Sciatic nerve (tissue), 2 donors: Measurements from ENCODE around the gene DNAH11. TPM values are rescaled to one million over a fixed set of nuclear protein-coding genes. Genes with fewer than 3 reads are reported as not detected.
"Not testable (repeated sequence)": the region's sequence is repeated elsewhere in the genome, so short reads cannot be mapped to it uniquely, and the experiment has no call there.

Experiments
- ATAC-seq: fragments of 200-7000 bp; cut with Tn5 transposase; one replicate; pipeline ENCODE4 v1.9.1; 2020; ENCODE audit warnings: mild to moderate bottlenecking, moderate library complexity
- DNase-seq: peaks from one replicate; pipeline ENCODE4 v3.0.0-alpha.2; 2020; ENCODE audit warnings: low spot score
- intact Hi-C: fragments of 100-400 bp; cut with DNase I; formaldehyde crosslinking; loops from one replicate; pipeline ENCODE4 v1.14.2; 2022
- total RNA-seq: library from RNA; stranded (reverse); fragmentation: NEBNext Ultra II Directional; extraction: Animal tissue kit (Norgen Biotek cat#: 25700); gene quantifications from one replicate; pipeline ENCODE4 v1.2.1, GENCODE V29; 2021
- donor health status: DM: no; HTN: no; CAD: no.
- donor health status: DM: no; HTN: no; CAD: no.

The DNAH11 gene
- total RNA-seq, 1 donor from 2014 or later: 0.49 TPM

DNA sequence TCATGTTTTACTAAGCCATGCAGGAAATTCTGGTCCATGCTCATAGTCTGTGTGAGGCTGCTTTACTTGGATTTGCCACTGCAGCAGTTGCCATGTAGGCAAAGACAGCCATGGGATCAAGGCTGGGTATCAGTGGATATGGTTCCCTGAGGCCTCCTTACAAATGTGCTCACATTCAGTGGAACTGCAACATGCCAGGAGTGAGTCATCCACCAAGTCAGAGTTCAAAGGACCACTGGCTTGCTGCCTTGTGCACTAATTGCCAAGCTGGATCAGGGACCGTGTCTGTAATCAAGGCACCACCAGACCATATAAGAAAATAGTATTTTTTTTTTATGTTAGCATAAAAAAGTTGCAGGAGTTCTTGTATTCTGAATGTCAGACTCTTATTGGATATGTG is 301.9 kb downstream of the DNAH11 start:
- intact Hi-C loops: no loop called here
- no peak for ATAC-seq
- DNase-seq: no peak

DNA sequence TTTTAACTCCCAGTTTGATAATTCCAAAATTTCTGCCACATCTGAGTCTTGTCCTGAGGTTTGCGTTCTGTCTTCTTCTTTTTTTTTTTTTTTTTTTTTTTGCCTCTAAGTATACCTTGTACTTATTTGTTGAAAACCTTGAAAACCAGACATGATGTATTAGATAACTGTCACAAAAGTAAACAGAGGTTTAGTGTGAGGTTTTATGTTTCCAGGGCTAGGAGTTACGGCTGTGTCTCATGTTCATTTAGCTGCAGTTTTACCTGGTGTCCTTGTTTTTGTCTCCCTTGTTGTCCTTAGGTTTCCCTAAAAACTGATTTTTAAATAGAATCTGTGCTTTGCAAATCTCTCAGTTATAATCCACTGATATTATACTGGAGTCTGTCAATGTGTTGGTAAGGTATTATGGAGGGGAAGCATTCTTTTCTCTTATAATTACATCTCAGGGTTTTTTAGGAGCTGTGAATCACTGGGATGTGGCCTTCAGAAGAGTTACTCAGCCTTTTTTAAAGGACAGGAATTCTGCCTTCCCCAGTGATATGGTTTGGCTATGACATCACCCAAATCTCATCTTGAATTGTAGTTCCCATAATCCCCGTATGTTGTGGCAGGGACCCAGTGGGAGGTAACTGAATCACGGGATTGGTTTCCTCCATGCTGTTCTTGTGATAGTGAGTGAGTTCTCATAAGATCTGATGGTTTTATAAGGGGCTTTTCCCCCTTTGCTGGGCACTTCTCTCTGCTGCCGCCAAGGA is 307.9 kb downstream of the DNAH11 start:
- ATAC-seq: no peak
- DNase-seq: no peak
- intact Hi-C loops: no loop called here

DNA sequence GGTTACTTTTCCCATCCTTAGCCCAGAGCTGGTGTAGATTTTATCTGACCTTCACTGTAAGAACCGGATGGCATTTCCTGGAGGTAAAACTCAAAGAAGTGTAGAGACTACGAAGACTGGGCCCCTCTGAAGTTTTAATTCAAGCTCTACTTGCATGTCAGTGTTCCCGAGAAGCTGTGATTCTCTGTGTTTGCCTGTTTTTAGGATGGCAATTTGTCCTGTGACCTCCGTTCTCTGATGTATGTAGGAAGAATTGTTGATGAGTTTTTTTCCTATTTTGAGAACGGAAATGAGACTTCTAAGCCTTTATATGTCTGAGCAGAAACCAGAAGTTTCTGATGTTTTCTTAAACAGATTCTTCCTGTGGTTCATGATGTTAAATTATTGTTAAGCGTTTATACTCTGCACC is 308.7 kb downstream of the DNAH11 start:
- ATAC-seq (no peak), DNase-seq (no peak)
- intact Hi-C loops: no loop called here

DNA sequence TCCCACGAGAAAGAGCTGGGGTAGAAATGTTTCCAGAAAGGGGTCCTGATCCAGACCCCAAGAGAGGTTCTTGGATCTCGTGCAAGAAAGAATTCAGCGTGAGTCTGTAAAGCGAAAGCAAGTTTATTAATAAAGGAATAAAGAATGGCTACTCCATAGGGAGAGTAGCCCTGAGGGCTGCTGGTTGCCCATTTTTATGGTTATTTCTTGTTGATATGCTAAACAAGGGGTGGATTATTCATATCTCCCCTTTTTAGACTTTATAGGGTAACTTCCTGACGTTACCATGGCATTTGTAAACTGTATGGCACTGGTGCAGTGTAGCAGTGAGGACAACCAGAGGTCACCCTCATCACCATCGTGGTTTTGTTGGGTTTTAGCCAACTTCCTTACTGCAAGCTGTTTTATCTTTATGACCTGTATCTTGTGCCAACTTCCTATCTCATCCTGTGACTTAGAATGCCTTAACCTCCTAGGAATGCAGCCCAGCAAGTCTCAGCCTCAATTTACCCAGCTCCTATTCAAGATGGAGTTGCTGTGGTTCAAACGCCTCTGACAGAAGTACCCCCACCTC is 322.9 kb downstream of the DNAH11 start:
- intact Hi-C loops, ATAC-seq, DNase-seq: not testable (repeated sequence)

DNA sequence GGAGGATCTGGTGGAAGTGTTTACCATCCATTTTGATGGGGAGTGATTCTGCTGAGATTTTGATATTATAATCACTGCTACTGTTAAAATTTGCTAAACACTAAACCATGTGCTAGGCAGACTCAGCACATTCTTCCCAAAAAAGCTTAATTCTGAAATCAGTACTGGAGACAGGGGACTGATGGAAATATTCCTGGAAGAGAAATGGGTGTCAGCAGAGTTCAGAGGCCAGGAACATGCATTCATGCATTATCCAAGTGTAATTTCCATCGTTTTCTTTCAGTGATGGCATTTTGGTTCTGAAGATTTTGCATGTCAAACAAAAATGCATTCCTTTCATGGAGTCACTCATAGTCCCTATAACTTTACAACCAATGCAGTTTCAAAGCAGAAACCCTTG is 323.9 kb downstream of the DNAH11 start:
- intact Hi-C loops: no loop called here
- DNase-seq (no peak), ATAC-seq (no peak)

DNA sequence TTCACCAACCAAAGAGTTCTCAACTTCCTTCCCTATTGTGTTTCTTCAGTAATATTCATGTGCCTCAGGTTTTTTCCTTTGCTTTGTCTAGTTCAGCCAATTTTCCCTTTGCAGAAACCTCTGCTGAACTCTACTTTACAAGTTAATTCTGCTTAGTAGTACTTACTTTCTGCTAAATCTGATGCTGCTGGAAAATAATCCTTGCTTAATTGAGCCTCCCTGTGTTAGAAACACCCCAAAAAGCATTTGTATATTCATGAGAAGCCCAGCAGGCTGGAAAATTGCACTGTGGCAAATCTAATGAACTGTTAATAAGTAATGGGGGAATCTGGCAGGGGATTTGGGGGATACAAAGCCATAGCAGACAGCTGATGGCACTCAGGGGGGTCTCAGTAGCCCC is 324.4 kb downstream of the DNAH11 start:
- ATAC-seq: no peak
- intact Hi-C loops: no loop called here
- no peak for DNase-seq

DNA sequence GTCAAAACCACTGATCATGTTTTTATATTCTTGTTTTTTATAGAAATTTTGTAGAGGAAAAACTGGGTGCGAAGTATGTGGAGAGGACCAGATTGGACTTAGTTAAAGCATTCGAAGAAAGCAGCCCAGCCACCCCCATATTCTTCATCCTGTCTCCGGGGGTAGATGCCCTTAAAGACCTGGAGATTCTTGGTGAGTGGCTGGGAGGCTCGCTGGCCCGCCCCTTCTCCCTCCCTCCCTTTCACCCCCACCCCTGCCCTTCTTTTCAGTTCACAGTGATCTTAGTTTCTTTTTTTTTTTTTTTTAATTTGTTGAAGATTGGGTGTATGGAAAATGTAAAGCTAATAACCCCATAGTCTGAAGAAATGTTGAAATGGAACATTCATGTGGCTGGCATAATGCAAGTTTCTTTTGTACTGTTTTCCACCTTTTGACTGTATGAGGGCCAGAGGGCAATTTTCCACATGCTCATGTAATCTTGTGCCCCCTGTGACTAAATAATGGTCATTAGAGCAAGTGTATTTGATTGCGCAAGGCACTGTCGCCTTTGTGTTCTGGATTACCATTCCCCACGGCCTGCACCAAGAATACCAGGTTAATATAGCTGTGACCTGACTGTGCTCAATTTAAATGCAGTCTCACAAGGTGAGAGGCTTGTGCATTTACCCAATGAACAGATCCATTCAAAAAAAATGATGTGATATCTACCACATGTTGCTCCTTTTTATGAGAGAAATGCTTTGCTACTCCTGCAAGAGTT is 325.2 kb downstream of the DNAH11 start:
- no peak for ATAC-seq
- intact Hi-C loops: no loop called here
- no peak for DNase-seq

DNA sequence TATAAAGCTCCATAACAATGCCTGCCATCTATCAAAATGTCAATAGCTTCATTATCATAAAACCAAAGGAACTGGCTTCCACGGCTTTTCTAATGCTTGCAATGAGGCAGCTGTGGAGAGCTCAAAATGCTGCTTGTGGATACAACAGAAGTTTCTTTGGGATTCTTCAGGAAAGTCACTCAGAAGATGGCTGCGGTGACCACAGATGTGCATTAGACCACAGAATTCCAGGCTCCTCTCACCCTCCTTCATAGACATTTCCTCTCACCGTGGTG is 325.7 kb downstream of the DNAH11 start:
- DNase-seq: no peak
- no peak for ATAC-seq
- intact Hi-C loops: no loop called here

DNA sequence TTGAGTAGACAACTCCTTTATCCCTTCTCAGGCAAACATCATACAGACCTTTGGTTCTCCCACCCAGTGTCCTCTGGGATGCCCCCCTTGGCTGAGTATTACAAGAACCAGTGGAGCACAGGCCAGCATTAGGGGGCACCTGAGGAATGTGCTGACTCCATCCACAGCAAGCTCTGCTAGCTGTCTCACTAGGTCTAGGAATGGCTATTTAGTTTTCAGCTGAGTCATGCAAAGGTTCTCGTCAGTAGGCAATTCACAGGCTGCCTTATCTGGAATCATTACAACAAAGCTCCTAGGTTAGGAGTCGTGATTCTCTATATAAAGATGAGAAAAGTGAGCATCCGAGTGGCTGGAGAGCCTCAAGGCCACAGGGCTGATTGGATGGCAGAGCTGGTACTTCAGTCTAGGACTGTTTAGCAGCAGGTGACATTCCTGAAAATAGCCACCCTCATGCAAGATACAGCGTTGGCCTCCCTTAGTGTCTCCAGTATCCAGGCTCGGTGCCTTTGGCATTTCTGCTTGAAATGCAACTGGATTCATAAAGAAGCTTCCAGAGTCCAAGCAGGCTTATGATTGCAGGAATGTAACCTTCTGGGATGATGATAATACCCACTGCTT is 327.1 kb downstream of the DNAH11 start:
- DNase-seq: no peak
- ATAC-seq: no peak
- intact Hi-C loops: no loop called here

DNA sequence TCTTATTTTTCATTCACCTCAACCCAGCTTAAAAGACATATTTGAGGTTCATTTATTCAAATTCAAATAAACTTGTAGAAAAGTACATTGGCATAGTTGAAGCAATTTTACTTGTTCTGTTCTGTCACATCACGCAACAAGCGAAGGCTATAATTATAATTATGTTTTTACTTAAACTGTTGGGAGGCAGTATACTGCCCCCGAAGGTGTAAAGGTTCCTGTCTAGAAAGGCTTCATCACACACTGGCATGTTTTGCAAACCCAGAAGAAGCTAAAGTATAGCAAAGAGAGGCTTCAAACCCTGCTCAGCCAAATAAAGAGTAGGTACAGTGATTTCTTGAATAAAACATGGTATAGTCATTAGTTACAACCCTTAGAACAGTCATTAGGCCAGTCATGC is 340.2 kb downstream of the DNAH11 start:
- intact Hi-C loops: no loop called here
- ATAC-seq (no peak), DNase-seq (no peak)

DNA sequence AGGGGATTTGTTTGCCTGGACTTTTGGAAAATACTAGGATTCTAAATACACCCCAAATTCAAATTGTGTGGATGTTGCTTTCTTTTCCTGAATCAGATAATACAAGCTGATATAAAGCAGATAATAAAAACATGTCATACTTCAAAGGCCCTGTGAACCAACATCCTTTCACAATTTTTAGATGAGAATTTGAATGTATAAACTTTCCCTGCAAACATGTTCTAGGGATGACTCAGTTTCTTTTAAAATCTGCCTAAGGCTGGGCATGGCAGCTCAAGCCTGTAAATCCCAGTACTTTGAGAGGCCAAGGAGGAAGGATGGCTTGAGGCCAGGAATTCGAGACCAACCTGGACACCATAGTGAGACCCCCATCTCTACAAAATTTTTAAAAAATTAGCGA is 340.7 kb downstream of the DNAH11 start:
- ATAC-seq, intact Hi-C loops, DNase-seq: not testable (repeated sequence)

DNA sequence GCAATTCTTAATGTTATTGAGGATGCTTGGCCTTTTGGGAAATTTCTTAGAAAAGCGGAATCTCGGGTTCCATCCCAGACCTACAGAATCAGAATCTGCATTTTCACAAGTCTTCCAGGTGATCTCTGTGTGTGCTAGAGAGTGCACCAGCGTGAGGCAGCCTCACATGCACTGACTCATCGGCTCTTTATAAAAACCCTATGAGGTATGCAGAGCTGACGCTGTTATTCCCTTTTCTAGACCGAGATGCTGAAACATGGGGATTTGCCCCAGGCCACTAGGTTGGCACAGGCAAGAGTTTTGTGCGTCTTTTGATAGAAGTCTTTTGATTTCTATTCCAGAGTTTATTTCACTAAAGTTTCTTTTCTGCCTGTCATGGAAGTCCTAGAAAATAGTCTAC is 341.7 kb downstream of the DNAH11 start:
- no peak for ATAC-seq
- intact Hi-C loops: no loop called here
- no peak for DNase-seq

DNA sequence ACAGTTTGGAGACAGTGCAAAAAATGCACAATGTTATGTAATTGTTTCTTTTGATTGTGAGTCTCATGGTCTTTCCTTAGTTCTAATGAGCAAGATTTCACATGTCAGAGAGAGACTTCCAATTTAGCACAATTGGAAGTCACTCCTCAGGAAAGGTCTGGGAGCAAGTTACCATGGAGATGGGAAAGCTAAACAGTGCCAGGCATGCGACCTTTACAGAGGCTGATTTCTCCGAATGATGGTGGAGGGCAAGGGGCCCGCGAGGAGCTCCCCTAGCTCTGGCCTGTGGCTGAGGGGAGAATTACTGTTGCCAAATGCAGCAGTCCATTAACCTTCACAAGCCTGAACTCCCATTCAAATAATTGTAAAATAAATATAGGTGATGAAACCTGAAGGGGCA is 343.6 kb downstream of the DNAH11 start:
- DNase-seq (no peak), ATAC-seq (no peak)
- intact Hi-C loops: no loop called here

DNA sequence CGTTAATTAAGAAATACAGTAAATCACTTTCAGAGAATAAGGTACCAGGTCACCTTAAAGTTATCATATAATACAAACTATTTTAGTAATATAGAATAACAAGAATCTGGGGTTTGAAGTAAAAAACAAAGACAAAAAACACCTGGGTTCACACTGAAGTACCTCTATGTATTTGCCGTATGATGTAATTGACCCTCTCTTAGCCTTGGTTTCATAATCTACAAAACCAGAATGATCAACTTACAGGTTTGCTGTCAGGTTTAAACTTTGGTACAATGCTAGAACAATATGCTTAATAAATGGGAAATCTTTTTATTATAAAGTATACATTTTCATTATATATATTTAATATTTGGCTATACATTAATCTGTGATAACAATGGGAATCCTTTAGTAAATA is 344.5 kb downstream of the DNAH11 start:
- intact Hi-C loops: no loop called here
- no peak for DNase-seq
- ATAC-seq: no peak

DNA sequence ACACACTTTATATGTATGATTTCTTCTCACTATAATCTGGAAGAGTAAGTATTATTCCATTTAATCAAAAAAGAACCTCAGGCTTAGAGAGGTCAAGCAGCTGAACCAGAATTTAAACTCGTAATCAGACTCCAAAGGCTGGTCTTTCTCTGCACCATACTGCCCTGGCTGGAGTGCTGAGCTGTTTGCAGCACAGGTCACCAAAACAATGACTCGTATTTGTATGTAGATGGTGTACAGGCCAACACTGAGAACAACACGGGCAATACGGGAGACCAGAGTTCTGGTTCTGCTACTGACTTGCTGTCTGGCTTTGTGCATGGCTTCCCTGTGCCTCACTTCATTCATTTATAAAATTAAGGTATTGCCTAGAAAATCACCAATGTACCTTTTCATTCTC is 344.9 kb downstream of the DNAH11 start:
- no peak for DNase-seq
- intact Hi-C loops: no loop called here
- no peak for ATAC-seq

DNA sequence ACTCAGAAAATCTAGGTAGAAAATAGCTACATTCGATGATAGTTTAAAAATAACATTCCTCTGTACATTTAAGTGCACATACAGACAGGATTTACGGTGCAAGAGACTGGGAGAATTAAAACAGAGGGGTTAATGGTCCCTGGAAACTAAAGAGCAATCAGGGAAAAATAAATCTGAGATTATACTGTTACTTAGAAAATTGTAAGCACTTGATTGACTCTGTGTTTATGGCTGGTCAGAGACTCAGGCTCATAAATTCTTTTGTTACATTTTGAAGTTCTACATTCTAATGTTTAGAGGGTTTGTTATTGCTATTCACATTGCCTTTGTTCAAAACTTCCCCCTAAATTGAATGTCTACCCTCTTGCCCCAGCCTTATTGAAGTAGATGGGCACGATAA is 348.5 kb downstream of the DNAH11 start:
- DNase-seq (no peak), ATAC-seq (no peak)
- intact Hi-C loops: no loop called here

DNA sequence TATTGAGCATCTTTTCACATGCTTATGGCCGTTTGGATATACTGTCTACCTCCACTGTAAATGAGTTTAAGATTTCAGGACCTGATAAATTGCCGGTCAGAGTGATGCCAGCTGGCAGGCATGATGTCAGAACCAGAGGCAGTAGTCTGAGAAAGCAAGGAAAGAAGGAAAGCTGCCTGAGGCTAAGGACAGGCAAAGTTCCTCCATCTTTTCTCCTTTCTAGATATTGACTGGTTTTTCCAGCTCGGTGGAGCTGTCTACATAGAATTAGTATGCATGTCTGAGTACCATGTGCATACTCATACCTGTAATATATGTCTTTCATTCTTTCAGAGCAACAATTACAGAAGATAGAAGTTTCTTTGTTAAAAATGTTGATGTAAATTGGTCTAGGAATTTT is 350.6 kb downstream of the DNAH11 start:
- no peak for ATAC-seq

DNA sequence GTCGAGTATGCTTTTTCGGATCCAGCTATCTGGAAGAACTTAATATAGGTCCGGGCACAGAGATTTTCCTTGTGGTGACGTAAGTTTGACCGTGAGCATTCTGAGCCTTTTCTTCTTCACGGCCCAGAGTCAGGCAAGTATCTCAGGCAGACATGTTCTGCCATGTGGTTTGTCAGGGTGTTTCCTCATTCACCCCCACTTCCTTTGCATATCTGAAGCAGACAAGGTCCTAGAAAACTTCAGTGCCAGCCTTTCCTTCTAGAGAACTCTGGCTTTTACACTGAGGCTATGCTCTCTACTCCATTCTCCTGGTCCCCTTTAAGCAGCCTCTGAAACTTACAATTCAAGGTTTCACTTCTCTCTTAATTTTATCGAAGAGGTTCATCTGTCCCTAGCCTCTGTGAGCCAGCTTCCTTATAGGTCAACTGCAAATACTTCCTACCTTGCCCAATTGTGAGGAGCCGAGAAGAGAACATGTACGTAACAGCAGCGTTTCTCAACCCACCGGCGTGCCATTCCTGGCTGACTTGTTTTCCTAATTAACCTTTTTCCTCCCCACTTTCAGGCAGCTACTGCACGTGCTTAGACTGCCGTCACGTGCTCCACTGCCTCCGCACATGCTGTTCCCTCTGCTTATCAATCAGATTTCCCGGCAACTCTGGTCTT is 355.6 kb downstream of the DNAH11 start:
- no peak for DNase-seq
- ATAC-seq: peak; percentile 20
- intact Hi-C loops: no loop called here

More for the DNA sequence above, 350.6 kb downstream of the DNAH11 start:
- intact Hi-C loops: no loop called here
- DNase-seq: no peak

DNA sequence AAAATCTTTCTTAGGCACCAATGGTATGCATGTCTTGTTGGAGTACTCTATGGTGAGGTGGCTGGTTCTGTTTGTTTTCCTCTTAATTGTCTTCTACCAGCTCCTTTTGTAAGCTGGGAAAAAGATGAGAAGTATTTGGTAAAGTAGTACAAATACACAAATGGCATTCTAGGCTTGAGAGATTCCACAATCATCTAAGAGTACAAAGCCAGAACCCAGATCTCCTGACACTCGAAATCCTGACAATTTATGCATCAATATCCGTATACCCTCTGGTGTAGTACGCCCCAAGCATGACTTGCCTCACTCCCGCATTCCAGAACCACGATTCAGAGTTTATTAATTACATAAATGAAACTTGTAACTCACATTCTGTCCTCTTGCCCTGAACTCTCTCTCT is 359.4 kb downstream of the DNAH11 start:
- ATAC-seq: no peak
- DNase-seq: no peak
- intact Hi-C loops: no loop called here
